IPS-NIHi11 (cell line): ENCODE data around the gene SRRM2.

Source experiments
- DNase-seq: peaks from one replicate; pipeline ENCODE4 v3.0.0; 2012; ENCODE audit warnings: mixed read lengths, low spot score

Gene SRRM2

DNA sequence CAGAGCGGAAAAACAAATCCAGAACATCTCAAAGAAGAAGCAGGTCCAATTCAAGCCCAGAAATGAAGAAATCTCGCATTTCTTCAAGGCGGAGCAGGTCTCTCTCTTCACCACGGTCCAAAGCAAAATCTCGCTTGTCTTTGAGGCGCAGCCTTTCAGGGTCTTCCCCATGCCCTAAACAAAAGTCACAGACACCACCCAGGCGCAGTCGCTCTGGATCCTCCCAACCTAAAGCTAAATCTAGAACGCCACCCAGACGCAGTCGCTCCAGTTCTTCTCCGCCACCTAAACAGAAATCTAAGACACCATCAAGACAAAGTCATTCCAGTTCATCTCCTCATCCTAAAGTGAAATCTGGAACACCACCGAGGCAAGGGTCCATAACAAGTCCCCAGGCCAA lies 10.3 kb downstream of the SRRM2 start:
- DNase-seq: no peak

DNA sequence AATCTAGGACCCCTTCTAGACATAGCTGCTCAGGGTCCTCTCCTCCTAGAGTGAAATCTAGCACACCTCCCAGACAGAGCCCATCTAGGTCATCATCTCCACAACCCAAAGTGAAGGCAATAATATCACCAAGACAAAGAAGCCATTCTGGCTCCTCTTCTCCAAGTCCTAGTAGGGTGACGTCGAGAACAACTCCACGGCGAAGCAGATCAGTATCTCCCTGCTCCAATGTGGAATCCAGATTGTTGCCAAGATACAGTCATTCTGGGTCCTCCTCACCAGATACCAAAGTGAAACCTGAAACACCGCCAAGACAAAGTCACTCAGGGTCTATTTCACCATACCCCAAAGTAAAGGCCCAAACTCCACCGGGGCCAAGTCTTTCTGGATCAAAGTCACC lies 10.7 kb downstream of the SRRM2 start:
- no peak for DNase-seq

DNA sequence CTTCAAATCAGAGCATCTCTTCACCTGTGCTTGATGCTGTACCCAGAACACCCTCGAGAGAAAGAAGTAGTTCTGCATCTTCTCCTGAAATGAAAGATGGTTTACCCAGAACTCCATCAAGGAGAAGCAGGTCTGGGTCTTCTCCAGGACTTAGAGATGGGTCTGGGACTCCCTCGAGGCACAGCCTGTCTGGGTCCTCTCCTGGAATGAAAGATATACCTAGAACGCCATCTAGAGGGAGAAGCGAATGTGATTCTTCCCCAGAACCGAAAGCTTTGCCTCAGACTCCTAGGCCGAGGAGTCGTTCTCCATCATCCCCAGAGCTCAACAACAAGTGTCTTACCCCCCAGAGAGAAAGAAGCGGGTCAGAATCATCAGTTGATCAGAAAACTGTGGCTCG lies 12.3 kb downstream of the SRRM2 start:
- DNase-seq: no peak

DNA sequence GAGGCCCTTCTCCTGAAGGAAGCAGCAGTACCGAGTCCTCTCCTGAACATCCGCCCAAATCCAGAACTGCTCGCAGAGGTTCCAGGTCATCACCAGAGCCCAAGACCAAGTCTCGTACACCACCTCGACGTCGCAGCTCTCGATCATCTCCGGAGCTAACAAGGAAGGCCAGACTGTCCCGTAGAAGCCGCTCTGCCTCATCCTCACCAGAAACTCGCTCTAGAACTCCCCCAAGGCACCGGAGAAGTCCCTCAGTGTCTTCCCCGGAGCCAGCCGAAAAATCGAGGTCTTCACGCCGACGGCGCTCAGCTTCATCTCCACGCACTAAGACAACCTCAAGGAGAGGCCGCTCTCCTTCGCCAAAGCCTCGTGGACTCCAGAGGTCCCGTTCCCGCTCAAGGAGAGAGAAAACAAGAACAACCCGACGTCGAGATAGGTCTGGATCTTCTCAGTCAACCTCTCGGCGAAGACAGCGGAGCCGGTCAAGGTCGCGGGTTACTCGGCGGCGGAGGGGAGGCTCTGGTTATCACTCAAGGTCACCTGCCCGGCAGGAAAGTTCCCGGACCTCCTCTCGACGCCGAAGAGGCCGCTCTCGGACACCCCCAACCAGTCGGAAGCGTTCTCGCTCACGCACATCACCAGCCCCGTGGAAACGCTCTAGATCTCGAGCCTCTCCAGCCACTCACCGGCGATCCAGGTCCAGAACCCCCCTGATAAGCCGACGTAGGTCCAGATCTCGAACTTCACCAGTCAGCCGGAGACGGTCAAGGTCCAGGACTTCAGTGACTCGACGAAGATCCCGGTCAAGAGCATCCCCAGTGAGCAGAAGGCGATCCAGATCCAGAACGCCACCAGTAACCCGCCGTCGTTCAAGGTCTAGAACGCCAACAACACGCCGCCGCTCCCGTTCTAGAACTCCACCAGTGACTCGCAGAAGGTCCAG lies 13.3 kb downstream of the SRRM2 start:
- no peak for DNase-seq

DNA sequence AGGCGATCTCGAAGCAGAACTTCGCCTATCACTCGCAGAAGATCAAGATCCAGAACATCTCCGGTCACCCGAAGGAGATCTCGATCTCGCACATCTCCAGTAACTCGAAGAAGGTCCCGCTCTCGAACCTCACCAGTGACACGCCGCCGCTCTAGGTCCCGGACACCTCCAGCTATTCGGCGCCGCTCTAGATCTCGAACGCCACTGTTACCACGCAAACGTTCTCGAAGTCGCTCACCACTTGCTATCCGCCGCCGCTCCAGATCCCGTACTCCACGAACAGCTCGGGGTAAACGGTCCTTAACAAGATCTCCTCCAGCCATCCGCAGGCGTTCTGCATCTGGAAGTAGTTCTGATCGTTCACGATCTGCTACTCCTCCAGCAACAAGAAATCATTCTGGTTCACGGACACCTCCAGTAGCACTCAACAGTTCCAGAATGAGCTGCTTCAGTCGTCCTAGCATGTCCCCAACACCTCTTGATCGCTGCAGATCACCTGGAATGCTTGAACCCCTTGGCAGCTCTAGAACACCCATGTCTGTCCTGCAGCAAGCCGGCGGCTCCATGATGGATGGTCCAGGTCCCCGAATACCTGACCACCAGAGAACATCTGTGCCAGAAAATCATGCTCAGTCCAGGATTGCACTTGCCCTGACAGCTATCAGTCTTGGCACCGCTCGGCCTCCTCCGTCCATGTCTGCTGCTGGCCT lies 14.1 kb downstream of the SRRM2 start:
- DNase-seq: no peak

DNA sequence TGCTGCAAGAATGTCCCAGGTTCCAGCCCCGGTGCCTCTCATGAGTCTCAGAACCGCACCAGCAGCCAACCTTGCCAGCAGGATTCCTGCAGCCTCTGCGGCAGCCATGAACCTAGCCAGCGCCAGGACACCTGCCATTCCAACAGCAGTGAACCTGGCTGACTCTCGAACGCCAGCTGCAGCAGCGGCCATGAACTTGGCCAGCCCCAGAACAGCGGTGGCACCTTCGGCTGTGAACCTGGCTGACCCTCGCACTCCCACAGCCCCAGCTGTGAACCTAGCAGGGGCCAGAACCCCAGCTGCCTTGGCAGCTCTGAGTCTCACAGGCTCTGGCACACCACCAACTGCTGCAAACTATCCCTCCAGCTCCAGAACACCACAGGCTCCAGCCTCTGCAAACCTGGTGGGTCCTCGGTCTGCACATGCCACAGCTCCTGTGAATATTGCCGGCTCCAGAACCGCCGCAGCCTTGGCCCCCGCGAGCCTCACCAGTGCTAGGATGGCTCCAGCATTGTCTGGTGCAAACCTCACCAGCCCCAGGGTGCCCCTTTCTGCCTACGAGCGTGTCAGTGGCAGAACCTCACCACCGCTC lies 14.8 kb downstream of the SRRM2 start:
- no peak for DNase-seq

DNA sequence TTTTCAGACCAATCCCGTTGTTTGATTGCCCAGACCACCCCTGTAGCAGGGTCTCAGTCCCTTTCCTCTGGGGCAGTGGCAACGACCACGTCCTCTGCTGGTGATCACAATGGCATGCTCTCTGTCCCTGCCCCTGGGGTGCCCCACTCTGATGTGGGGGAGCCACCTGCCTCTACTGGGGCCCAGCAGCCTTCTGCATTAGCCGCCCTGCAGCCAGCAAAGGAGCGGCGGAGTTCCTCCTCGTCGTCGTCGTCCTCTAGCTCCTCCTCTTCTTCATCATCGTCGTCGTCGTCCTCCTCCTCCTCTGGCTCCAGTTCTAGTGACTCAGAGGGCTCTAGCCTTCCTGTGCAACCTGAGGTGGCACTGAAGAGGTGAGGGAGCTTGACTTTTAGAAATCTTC lies 15.5 kb downstream of the SRRM2 start:
- no peak for DNase-seq

DNA sequence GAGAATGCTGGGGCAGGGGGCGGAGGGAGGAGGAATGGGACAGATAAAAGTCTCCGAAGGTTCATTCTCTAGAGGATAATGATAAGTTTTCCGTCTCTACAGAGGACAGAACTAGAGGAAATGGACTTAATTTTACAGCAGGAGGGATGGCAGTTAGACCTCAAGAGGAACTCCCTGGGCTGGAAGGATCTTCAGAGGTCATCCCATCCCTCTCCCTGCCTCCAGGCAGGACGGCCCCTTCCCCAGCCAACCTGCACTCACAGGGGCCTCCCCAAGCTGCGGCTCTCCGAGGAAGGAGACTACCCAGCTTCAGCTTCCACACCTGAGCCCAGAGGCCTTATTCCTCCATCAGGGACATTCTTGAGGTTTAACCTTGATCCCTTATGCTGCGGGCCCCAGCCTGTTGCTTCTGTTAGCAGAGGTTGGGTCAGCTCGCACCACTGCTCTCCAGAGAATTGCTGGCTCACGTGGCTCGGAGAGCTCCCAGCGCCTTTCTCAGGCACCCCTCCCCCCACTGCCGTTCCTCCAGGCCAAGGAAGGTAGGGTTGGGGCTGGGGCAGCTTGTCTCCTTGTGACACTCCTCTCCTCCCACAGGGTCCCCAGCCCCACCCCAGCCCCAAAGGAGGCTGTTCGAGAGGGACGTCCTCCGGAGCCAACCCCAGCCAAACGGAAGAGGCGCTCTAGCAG lies 16.1 kb downstream of the SRRM2 start:
- DNase-seq: no peak

DNA sequence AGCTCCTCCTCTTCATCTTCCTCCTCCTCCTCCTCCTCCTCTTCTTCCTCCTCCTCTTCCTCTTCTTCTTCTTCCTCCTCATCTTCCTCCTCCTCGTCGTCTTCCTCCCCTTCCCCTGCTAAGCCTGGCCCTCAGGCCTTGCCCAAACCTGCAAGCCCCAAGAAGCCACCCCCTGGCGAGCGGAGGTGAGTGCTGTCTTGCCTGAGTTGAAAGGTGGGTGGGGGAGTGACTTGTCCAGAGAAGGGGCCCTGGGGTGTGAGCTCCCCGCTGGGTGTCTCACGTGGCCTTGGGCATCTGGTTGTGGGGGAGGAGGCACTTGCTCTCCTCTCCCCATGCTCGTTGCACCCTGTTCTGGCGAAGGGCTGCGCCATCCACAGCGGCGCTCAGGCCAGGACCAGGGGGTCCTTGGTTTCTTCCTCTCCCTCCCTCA lies 16.7 kb downstream of the SRRM2 start:
- DNase-seq: no peak

DNA sequence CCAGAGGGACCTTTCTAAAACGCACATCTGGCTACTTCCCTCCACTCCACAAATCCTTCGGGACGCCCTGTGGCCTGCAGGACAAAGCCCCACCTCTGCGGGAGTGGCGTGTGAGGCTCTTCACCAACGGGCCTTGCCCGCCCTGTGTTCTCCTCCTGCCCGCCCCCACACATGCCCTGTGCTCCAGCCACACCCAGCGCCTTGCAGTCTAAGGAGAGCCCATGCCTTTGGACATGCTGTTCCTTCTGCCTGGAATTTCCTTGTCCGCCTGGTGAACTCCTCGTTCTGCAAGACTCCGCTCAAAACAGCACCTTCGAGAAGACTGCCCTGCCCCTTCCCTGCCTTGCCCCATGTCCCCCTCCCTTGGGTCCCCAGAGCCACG lies 17.2 kb downstream of the SRRM2 start:
- no peak for DNase-seq

DNA sequence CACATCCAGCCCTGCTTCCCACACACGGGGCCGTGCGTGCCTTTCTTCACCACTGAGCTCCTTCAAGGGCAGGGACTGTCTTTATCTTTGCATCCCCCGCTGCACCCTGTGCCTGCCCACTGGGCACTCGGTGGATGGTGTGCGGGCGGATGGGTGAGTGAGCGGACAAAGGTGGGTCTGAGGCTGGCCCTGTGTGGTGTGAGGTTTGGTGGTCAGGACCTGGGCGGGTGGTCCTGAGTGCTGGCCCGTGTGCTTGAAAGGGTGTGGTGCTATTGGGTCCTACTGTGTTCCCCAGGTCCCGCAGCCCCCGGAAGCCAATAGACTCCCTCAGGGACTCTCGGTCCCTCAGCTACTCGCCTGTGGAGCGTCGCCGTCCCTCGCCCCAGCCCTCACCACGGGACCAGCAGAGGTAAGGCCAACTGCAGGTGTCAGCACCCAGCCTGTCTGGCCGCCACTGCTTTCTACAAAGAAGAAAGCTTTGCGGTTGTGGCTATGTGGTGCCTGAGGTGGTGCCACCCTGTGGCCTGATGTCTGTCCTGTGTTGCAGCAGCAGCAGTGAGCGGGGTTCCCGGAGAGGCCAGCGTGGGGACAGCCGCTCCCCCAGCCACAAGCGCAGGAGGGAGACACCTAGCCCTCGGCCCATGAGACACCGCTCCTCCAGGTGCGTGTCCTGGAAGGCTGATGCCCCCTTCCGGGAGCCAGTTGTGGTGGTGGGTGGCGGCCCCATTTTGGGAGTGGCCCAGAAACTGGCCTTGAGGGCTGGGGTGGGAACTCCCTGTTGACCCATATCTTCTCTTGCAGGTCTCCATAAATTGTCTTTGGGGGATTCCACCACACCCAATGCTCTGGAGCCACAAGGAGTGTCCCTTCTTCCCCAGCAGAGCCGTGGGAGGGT lies 17.9 kb downstream of the SRRM2 start:
- DNase-seq: peak; percentile 38

DNA sequence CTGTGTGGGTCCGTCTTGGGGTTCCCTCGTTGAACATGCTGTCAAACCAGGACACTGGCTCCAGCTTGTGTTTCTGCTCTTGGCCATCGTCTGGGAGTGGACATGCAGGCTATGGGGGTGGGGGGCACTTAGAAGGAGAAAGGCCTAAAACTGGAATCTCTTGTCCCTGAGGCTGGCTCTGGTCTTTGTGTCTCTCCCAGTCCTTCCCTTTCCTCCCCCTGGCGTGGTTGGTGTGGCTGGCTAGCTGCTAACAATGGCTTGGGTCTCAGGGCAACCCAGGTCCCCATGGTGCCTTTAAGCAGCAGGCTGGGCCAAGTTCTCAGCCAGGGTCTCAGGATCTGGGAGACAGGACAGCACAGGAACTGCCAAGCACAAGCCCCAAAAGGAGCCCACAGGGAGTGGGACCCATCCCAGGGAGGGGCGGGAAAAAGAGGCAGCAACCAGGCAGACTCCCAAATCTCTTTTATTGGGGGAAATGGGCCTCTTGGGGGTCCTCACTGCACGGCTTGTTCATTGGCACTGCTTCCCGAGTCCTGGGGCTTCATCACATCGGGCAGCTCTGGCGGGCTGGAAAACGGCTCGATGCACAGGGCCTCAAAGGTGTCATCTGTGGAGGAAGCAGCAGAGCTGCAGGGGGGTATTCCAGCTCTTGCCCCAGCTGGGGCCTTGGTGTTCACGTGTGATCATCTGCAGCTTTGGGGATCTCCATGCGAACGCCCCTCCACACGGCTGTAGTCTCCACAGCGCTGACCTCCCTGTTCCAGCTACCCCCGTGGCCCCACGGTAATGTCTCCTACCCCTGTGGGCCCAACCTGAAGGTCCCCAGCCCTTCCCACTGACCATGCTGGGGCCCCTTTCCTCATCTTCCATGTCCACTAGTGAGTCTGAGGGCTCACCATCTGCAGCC lies 19.3 kb downstream of the SRRM2 start:
- no peak for DNase-seq

DNA sequence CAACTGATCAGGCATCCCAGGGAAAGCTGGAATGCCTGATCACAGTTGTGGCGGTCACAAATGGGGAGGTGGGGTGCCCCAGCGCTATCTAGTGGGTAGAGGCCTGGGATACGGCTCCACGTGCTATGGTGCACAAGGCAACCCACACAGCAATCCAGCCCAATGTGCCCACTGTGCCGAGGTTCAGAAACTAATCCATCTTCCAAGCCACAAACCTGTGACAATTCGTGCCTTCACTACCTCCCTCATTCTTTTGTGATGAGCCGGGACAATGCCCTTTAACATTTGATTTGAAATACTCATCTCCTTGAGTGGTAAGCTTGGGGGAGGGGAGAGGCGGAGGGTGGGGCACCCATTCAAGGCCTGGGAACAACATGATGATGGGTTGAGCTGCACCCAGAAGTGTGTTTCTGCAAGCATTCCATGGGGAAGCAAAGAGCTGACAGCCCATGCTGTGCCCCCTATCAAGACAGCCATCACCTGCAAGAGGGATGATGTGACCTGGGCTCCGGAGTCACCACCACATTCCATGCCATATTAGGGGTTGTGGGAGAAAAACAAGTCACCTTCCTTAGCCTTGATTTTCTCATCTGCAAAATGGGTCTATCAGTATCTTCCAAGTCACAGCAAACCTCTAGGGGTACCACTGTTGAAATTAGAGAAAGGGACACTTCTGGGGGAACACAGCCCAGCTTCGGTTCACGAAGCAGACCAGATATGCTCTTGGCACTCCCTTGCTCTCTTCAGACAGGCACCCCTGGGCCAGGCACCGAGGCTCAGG lies 20.9 kb downstream of the SRRM2 start:
- no peak for DNase-seq

DNA sequence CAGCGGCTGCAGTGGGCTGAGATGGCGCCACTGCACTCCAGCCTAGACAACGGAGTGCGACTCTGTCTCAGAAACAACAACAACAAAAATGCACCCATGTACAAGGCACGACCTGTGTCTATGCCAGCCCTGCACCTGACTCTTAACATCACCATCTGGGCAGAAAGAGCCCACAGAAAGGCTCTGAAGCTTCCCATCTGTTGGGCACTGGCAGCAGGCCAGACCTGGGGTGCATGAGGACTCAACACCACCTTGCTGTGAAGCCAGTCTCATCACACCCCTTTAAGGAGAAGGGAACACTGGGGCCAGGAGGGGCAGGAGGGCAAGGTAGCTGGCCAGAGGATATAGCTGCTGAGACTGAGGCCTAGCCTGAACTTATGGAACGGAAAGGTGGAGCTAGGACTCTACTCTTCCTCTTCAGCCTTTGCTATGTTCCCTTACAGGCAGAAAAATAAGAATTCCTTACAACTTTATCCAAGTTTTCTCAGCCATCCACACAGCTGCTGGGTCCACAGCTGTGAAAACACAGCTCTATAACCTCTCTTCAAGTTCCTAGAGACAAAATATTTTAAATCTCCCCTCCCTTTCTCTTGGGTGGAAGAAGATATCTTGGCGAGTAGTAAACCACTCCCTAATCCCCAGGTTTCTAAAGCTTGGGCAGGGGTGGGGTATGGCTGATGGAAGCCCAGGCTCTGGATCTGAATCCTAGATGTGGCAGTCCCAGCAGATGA lies 21.9 kb downstream of the SRRM2 start:
- DNase-seq: no peak

DNA sequence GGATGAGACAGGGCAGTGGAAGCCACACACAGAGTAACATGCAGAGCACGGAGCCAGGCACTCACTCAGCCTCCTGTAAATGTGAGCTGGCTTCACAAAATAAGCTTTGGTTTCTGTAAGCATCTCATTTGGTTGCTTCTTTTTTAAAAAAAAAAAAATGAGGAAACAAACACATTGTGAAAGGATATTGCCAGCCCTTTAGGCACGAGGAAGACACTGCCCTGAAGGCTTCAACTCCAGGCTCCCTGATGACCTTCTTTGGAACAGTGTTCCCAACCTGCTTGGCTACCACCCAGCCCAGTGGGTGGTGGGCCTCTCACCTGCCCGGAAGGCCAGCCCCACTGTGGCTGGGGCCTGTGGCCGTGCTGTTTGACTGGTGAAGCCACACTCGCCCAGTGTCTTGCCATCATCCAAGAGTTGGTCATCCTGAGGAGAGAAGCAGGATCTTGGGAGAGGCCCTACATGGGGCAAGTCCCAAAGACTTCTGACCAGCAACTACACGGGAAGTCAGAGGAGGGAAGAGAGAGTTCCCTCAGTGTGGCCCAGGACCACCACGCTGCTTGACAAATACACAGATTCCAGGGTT lies 22.8 kb downstream of the SRRM2 start:
- DNase-seq: no peak

DNA sequence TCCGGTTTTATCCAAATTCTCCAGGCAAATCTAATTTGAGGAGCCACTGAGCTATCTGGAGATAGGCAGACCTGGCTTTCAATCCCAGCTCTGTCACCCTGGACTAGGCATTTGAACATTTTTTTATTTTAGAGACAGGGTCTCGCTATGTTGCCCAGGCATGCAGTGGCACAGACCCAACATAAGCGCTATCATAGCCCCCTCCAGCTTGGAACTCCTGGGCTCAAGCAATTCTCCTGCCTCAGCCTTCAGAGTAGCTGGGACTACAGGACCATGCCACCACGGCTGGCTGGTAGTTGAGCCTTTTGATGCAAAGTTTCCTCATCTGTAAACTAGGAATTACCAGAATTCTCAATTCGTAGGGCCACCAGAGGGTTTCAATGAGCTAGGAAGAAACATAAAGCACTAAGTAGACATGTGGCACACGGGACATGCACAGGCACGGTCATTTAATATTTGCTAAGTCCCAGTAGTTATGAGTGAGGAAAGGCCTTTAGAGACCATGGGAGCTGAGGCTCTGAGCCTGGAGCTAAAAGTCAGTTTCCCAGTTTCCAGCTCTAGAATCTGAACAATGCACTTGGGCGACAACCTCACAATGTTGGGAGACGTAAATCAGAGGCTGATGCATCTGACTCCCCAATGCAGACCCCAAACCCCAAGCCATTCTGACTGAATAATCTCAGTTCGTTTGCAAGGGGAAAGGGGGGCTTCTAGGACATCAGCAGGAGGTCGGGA lies 23.5 kb downstream of the SRRM2 start:
- no peak for DNase-seq

DNA sequence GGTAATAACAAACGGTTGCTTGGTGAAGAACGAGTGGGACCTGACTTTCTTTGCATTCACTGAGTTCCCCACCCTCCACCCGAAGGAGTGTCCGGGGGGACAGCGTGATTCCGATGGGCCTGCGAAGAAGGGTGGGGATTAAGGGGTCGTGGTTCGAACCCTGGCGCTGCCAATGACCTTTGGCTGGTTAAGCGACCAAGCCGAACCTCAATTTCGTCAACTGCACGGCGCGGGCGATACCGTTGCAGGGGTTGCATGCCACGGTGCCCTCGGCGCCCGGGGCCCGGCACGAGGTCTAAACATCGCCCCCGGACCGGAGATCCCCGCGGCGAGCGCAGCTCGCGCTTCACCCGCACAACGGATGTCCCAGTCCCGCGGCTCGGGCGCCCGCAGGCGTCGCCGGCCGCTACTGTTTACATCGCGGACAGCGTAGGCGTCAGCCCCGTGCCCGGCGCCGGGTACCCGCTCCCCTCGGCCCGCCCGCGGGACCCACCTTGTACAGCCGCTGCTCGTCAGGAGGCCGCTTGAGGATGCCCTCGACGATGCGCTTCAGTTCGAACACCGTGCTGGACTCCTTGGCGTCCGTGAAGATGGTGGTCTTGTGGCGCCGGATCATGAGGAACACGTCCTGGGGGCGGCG lies 24.2 kb downstream of the SRRM2 start:
- DNase-seq: peak; percentile 48
